Central memory CD4-positive, alpha-beta T cell (primary cell): ENCODE results near the gene OLFM3.

Source experiments
- DNase-seq: peaks from one replicate; pipeline ENCODE4 v3.0.0; 2022

OLFM3 gene

GRCh38 chr1:101846820-101847219, 149.9 kb downstream of the OLFM3 start:
- DNase-seq, result no peak

GRCh38 chr1:101843160-101843559, 153.6 kb downstream of the OLFM3 start:
- DNase-seq, result no peak

GRCh38 chr1:101841824-101842223, 154.9 kb downstream of the OLFM3 start:
- no peak for DNase-seq

GRCh38 chr1:101835988-101836387, 160.7 kb downstream of the OLFM3 start:
- DNase-seq, result no peak

- no peak for DNase-seq
These were observed 163.4 kb downstream of the OLFM3 start for GRCh38 chr1:101833312-101833711.

GRCh38 chr1:101826416-101826815, 170.3 kb downstream of the OLFM3 start:
- DNase-seq, result no peak

GRCh38 chr1:101820071-101820470, 176.7 kb downstream of the OLFM3 start:
- no peak for DNase-seq

- no peak for DNase-seq
These were observed 180.5 kb downstream of the OLFM3 start for GRCh38 chr1:101816262-101816661.

- no peak for DNase-seq
These were observed 198.3 kb downstream of the OLFM3 start for GRCh38 chr1:101798417-101798816.

GRCh38 chr1:101797722-101798121, 199.0 kb downstream of the OLFM3 start:
- no peak for DNase-seq

GRCh38 chr1:101781201-101781831, 215.4 kb downstream of the OLFM3 start:
- DNase-seq, result no peak

GRCh38 chr1:101769520-101769919, 227.2 kb downstream of the OLFM3 start:
- no peak for DNase-seq

- no peak for DNase-seq
These were observed 238.7 kb downstream of the OLFM3 start for GRCh38 chr1:101757985-101758384.

- no peak for DNase-seq
These were observed 240.3 kb downstream of the OLFM3 start for GRCh38 chr1:101756411-101756810.
